HG03378 (cell line): ENCODE data around the gene RILP.

Experiments used
- ATAC-seq: cut with Tn5 transposase; IDR thresholded peaks from one replicate; pipeline ENCODE4 v1.9.1; 2021; ENCODE audit warnings: mild to moderate bottlenecking, moderate library complexity; ENCODE audit not compliant: unreplicated experiment

The RILP gene

GRCh38 chr17:1648173-1648962 lies 1.3 kb downstream of the RILP start:
- ATAC-seq, result no peak

- no peak for ATAC-seq
Observed at GRCh38 chr17:1647802-1648171, 1.9 kb downstream of the RILP start.

- no peak for ATAC-seq
Observed at GRCh38 chr17:1646199-1646875, 3.3 kb downstream of the RILP start.

GRCh38 chr17:1645207-1646171 lies 4.2 kb downstream of the RILP start, which contains the start of gene SCARF1:
Gene SCARF1, minus strand, starts transcription at chr17:1645732. Its CDS starts 35 bp downstream, at chr17:1645697.
- ATAC-seq, result no peak

GRCh38 chr17:1644493-1645206 lies 5.0 kb downstream of the RILP start:
- ATAC-seq, result no peak

GRCh38 chr17:1643999-1644492 lies 5.6 kb downstream of the RILP start:
- no peak for ATAC-seq

GRCh38 chr17:1643293-1643998 lies 6.2 kb downstream of the RILP start:
- ATAC-seq, result no peak

GRCh38 chr17:1641065-1641403 lies 8.6 kb downstream of the RILP start:
- ATAC-seq, result no peak

- no peak for ATAC-seq
Observed at GRCh38 chr17:1640329-1641064, 9.2 kb downstream of the RILP start.

- no peak for ATAC-seq
Observed at GRCh38 chr17:1639549-1640180, 10.0 kb downstream of the RILP start.

- ATAC-seq, result no peak
Observed at GRCh38 chr17:1638624-1639300, 10.9 kb downstream of the RILP start.

GRCh38 chr17:1638171-1638590 lies 11.5 kb downstream of the RILP start:
- ATAC-seq, result no peak

- no peak for ATAC-seq
Observed at GRCh38 chr17:1636732-1637285, 12.9 kb downstream of the RILP start.

- no peak for ATAC-seq
Observed at GRCh38 chr17:1635675-1636465, 13.8 kb downstream of the RILP start.

- ATAC-seq, result no peak
Observed at GRCh38 chr17:1634841-1635650, 14.6 kb downstream of the RILP start.

- ATAC-seq, result no peak
Observed at GRCh38 chr17:1630662-1631061, 19.0 kb downstream of the RILP start.
